ENCODE data around the gene FBXO22. TPM values are rescaled to one million over a fixed set of nuclear protein-coding genes. Genes with fewer than 3 reads are reported as not detected.
A peak's percentile ranks its signal among the peaks of the same experiment; 100 is the strongest.

Gene FBXO22
- total RNA-seq, 1 donor from 2014 or later: 33.9 TPM

- H3K9me3 Mint-ChIP-seq (ENCODE audit: unreplicated experiment): peaks cover 7% of the 10 kb centered on the region
- no peaks in the 10 kb centered on the region for H3K27me3 Mint-ChIP-seq (ENCODE audit: unreplicated experiment)
- peaks cover under 1% of the 10 kb centered on the region for H3K4me1 Mint-ChIP-seq (ENCODE audit: unreplicated experiment)
- TF ChIP-seq CTCF (IDR thresholded peaks at IDR 0.05): no peak
- H3K27ac Mint-ChIP-seq (ENCODE audit: unreplicated experiment): no peak overlapping the region
- H3K4me3 Mint-ChIP-seq (ENCODE audit: unreplicated experiment): no peak overlapping the region
- DNase-seq (ENCODE audit: extremely low spot score, unreplicated experiment): no peak
- H3K36me3 Mint-ChIP-seq (ENCODE audit: unreplicated experiment): peaks cover 49% of the 10 kb centered on the region
Measured at GRCh38 chr15:75916978-75917377, 13.3 kb downstream of the FBXO22 start.

- no peak for DNase-seq (ENCODE audit: extremely low spot score, unreplicated experiment)
- no peaks in the 10 kb centered on the region for H3K9me3 Mint-ChIP-seq (ENCODE audit: unreplicated experiment)
- no peak overlapping the region for H3K4me3 Mint-ChIP-seq (ENCODE audit: unreplicated experiment)
- peaks cover 42% of the 10 kb centered on the region for H3K36me3 Mint-ChIP-seq (ENCODE audit: unreplicated experiment)
- peaks cover 7% of the 10 kb centered on the region for H3K4me1 Mint-ChIP-seq (ENCODE audit: unreplicated experiment)
- no peaks in the 10 kb centered on the region for H3K27me3 Mint-ChIP-seq (ENCODE audit: unreplicated experiment)
- H3K27ac Mint-ChIP-seq (ENCODE audit: unreplicated experiment): no peak overlapping the region
- no peak for TF ChIP-seq CTCF (IDR thresholded peaks at IDR 0.05)
Measured at GRCh38 chr15:75918135-75918534, 14.5 kb downstream of the FBXO22 start.

- H3K36me3 Mint-ChIP-seq (ENCODE audit: unreplicated experiment): peaks cover 33% of the 10 kb centered on the region
- peak overlapping the region; percentile 43 for H3K27ac Mint-ChIP-seq (ENCODE audit: unreplicated experiment)
- peaks cover 7% of the 10 kb centered on the region for H3K4me1 Mint-ChIP-seq (ENCODE audit: unreplicated experiment)
- TF ChIP-seq CTCF (IDR thresholded peaks at IDR 0.05): no peak
- H3K27me3 Mint-ChIP-seq (ENCODE audit: unreplicated experiment): no peaks in the 10 kb centered on the region
- no peaks in the 10 kb centered on the region for H3K9me3 Mint-ChIP-seq (ENCODE audit: unreplicated experiment)
- no peak for DNase-seq (ENCODE audit: extremely low spot score, unreplicated experiment)
- no peak overlapping the region for H3K4me3 Mint-ChIP-seq (ENCODE audit: unreplicated experiment)
Measured at GRCh38 chr15:75920079-75920478, 16.4 kb downstream of the FBXO22 start.

- H3K9me3 Mint-ChIP-seq (ENCODE audit: unreplicated experiment): no peaks in the 10 kb centered on the region
- no peak overlapping the region for H3K27ac Mint-ChIP-seq (ENCODE audit: unreplicated experiment)
- peak; percentile 43 for TF ChIP-seq CTCF (IDR thresholded peaks at IDR 0.05)
- peaks cover 39% of the 10 kb centered on the region for H3K36me3 Mint-ChIP-seq (ENCODE audit: unreplicated experiment)
- no peak overlapping the region for H3K4me3 Mint-ChIP-seq (ENCODE audit: unreplicated experiment)
- peaks cover 7% of the 10 kb centered on the region for H3K4me1 Mint-ChIP-seq (ENCODE audit: unreplicated experiment)
- DNase-seq (ENCODE audit: extremely low spot score, unreplicated experiment): no peak
- no peaks in the 10 kb centered on the region for H3K27me3 Mint-ChIP-seq (ENCODE audit: unreplicated experiment)
Measured at GRCh38 chr15:75921732-75922703, 18.3 kb downstream of the FBXO22 start.

GRCh38 chr15:75923756-75924155 lies 20.1 kb downstream of the FBXO22 start:
- no peak for DNase-seq (ENCODE audit: extremely low spot score, unreplicated experiment)
- Mint-ChIP-seq H3K4me1 (ENCODE audit: unreplicated experiment) (peaks cover 7% of the 10 kb centered on the region), H3K36me3 (ENCODE audit: unreplicated experiment) (peaks cover 22% of the 10 kb centered on the region), H3K9me3 (ENCODE audit: unreplicated experiment) (no peaks in the 10 kb centered on the region), H3K4me3 (ENCODE audit: unreplicated experiment) (no peak overlapping the region), H3K27me3 (ENCODE audit: unreplicated experiment) (no peaks in the 10 kb centered on the region), H3K27ac (ENCODE audit: unreplicated experiment) (no peak overlapping the region)
- TF ChIP-seq CTCF (IDR thresholded peaks at IDR 0.05): no peak
